GM19455 (cell line): ENCODE measurements around the gene PWWP2A.
"Not testable (repeated sequence)": the region's sequence is repeated elsewhere in the genome, so short reads cannot be mapped to it uniquely, and the experiment has no call there.

Experiments used
- ATAC-seq: cut with Tn5 transposase; IDR thresholded peaks from one replicate; pipeline ENCODE4 v1.9.1; 2021; ENCODE audit not compliant: unreplicated experiment

The PWWP2A gene

GRCh38 chr5:160079753-160080152 lies 39.5 kb downstream of the PWWP2A start:
- ATAC-seq = no peak

- ATAC-seq = no peak
These were observed 42.3 kb downstream of the PWWP2A start for GRCh38 chr5:160076997-160077396.

- no peak for ATAC-seq
These were observed 44.2 kb downstream of the PWWP2A start for GRCh38 chr5:160075073-160075472.

- no peak for ATAC-seq
These were observed 47.3 kb downstream of the PWWP2A start for GRCh38 chr5:160071916-160072315.

GRCh38 chr5:160071516-160071915 lies 47.7 kb downstream of the PWWP2A start:
- no peak for ATAC-seq

GRCh38 chr5:160069120-160069519 lies 50.1 kb downstream of the PWWP2A start:
- not testable (repeated sequence) for ATAC-seq

- no peak for ATAC-seq
These were observed 54.1 kb downstream of the PWWP2A start for GRCh38 chr5:160064995-160065614.

- no peak for ATAC-seq
These were observed 54.8 kb downstream of the PWWP2A start for GRCh38 chr5:160064417-160064810.

GRCh38 chr5:160061770-160062169 lies 57.5 kb downstream of the PWWP2A start:
- no peak for ATAC-seq

- no peak for ATAC-seq
These were observed 59.2 kb downstream of the PWWP2A start for GRCh38 chr5:160060001-160060400.

GRCh38 chr5:160057256-160057655 lies 62.0 kb downstream of the PWWP2A start:
- ATAC-seq = no peak

GRCh38 chr5:160054831-160055230 lies 64.4 kb downstream of the PWWP2A start:
- ATAC-seq = no peak

- ATAC-seq = no peak
These were observed 65.2 kb downstream of the PWWP2A start for GRCh38 chr5:160054047-160054446.

GRCh38 chr5:160049099-160049498 lies 70.2 kb downstream of the PWWP2A start:
- ATAC-seq = no peak

GRCh38 chr5:160048131-160048530 lies 71.1 kb downstream of the PWWP2A start:
- ATAC-seq = no peak

- ATAC-seq = no peak
These were observed 71.8 kb downstream of the PWWP2A start for GRCh38 chr5:160047423-160047822.

- ATAC-seq = no peak
These were observed 74.3 kb downstream of the PWWP2A start for GRCh38 chr5:160044967-160045366.

GRCh38 chr5:160044391-160044804 lies 74.9 kb downstream of the PWWP2A start:
- no peak for ATAC-seq

GRCh38 chr5:160042671-160043070 lies 76.6 kb downstream of the PWWP2A start:
- ATAC-seq = no peak
